Body of pancreas (tissue), 4 donors: ENCODE measurements around the gene TMA7.

Experiments used
- POLR2A ChIP-seq, 3 donors: fragments of 450-650 bp; IDR thresholded peaks; one replicate each; pipeline ENCODE4 v1.6.1; 2016; ENCODE audit warnings: antibody characterized with exemption in 3 of 3, mild to moderate bottlenecking in 2 of 3
- TF ChIP-seq, protein P1 (sequence below), 7 experiments: fragments of 450-650 bp in 4 of 7; fragments of 200-600 bp in 3 of 7; sonication (generic) in 3 of 7; IDR thresholded peaks; one replicate each; pipeline ENCODE4 v1.5.1; 2016 to 2019; ENCODE audit warnings: antibody characterized with exemption in 7 of 7

DNA sequence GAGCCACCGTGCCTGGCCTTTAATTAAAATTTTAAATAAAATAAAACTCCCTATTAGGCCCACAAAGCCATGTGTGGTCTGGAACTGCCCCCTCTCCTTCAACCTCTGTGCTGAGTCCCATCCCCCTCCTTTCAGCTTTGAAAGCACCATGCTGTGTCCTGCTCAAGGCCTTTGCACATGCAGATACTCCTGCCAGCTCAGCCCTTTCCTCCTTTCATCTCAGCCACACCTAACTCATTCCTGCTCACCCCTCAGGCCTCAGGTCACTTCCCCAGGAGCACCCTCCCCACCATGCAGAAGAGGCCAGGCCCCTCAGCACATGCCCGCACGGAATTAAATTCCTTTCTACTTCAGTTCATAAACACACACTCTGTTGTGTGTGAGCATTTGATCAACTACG, 34.6 kb downstream of the TMA7 start:
- TF ChIP-seq, protein P1, sequence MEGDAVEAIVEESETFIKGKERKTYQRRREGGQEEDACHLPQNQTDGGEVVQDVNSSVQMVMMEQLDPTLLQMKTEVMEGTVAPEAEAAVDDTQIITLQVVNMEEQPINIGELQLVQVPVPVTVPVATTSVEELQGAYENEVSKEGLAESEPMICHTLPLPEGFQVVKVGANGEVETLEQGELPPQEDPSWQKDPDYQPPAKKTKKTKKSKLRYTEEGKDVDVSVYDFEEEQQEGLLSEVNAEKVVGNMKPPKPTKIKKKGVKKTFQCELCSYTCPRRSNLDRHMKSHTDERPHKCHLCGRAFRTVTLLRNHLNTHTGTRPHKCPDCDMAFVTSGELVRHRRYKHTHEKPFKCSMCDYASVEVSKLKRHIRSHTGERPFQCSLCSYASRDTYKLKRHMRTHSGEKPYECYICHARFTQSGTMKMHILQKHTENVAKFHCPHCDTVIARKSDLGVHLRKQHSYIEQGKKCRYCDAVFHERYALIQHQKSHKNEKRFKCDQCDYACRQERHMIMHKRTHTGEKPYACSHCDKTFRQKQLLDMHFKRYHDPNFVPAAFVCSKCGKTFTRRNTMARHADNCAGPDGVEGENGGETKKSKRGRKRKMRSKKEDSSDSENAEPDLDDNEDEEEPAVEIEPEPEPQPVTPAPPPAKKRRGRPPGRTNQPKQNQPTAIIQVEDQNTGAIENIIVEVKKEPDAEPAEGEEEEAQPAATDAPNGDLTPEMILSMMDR (IDR thresholded peaks at IDR 0.05): no peak
- no peak for TF ChIP-seq POLR2A (IDR thresholded peaks at IDR 0.05)
